HL-60 (cell line): Measurements from ENCODE around the gene ANGPTL2.

Experiments
- DNase-seq, 2 experiments: peaks; one replicate each; pipeline ENCODE4 v3.0.0-alpha.2; 2010 to 2020; ENCODE audit warnings: low read depth in 1 of 2, low spot score in 1 of 2
- H3K27ac ChIP-seq: fragments of 250-450 bp; sonication (Bioruptor Pico); replicated peaks from 2 replicates; pipeline ENCODE4 v1.5.1; 2020; ENCODE audit warnings: mild to moderate bottlenecking, moderate library complexity
- H3K27me3 ChIP-seq: fragments of 250-450 bp; sonication (Bioruptor Pico); 2 replicates; pipeline ENCODE4 v1.5.1; 2021; ENCODE audit warnings: mild to moderate bottlenecking, moderate library complexity; ENCODE audit not compliant: insufficient read depth, poor library complexity, severe bottlenecking
- H3K4me3 ChIP-seq: replicated peaks from 2 replicates; pipeline ENCODE4 v1.5.1; 2011; ENCODE audit warnings: mild to moderate bottlenecking, control low read depth, low read length; ENCODE audit not compliant: insufficient read depth
- GABPA ChIP-seq: IDR thresholded peaks from 2 replicates; pipeline ENCODE4 v1.6.1; 2012; ENCODE audit warnings: low read depth
- POLR2AphosphoS5 ChIP-seq: IDR thresholded peaks from 2 replicates; pipeline ENCODE4 v1.6.1; 2012; ENCODE audit warnings: low read depth
- REST ChIP-seq: IDR thresholded peaks from 2 replicates; pipeline ENCODE4 v1.6.1; 2012; ENCODE audit warnings: low read depth; ENCODE audit not compliant: insufficient replicate concordance
- SPI1 ChIP-seq: IDR thresholded peaks from 2 replicates; pipeline ENCODE4 v1.6.1; 2012; ENCODE audit warnings: low read depth, mild to moderate bottlenecking, borderline replicate concordance
- TF ChIP-seq, protein P1 (sequence below): IDR thresholded peaks from one replicate; pipeline ENCODE4 v1.5.1; 2011; ENCODE audit warnings: low read length, control low read depth, inconsistent platforms; ENCODE audit not compliant: insufficient read depth

Gene ANGPTL2

GRCh38 chr9:127096208-127096607 is 26.2 kb downstream of the ANGPTL2 start:
- TF ChIP-seq GABPA (no peak), REST (no peak), POLR2AphosphoS5 (no peak), SPI1 (no peak)
- TF ChIP-seq, protein P1, sequence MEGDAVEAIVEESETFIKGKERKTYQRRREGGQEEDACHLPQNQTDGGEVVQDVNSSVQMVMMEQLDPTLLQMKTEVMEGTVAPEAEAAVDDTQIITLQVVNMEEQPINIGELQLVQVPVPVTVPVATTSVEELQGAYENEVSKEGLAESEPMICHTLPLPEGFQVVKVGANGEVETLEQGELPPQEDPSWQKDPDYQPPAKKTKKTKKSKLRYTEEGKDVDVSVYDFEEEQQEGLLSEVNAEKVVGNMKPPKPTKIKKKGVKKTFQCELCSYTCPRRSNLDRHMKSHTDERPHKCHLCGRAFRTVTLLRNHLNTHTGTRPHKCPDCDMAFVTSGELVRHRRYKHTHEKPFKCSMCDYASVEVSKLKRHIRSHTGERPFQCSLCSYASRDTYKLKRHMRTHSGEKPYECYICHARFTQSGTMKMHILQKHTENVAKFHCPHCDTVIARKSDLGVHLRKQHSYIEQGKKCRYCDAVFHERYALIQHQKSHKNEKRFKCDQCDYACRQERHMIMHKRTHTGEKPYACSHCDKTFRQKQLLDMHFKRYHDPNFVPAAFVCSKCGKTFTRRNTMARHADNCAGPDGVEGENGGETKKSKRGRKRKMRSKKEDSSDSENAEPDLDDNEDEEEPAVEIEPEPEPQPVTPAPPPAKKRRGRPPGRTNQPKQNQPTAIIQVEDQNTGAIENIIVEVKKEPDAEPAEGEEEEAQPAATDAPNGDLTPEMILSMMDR: no peak
- DNase-seq: no peak

GRCh38 chr9:127095411-127095810 is 27.0 kb downstream of the ANGPTL2 start:
- H3K4me3 ChIP-seq: no peak overlapping the region
- H3K27ac ChIP-seq: no peak overlapping the region
- no peak for DNase-seq
- TF ChIP-seq GABPA (no peak), SPI1 (no peak), POLR2AphosphoS5 (no peak), REST (no peak)
- TF ChIP-seq, protein P1: no peak
- H3K27me3 ChIP-seq: peaks cover 11% of the 10 kb centered on the region

More at GRCh38 chr9:127096208-127096607, 26.2 kb downstream of the ANGPTL2 start:
- no peak overlapping the region for H3K4me3 ChIP-seq
- peaks cover 11% of the 10 kb centered on the region for H3K27me3 ChIP-seq
- H3K27ac ChIP-seq: no peak overlapping the region

DNA sequence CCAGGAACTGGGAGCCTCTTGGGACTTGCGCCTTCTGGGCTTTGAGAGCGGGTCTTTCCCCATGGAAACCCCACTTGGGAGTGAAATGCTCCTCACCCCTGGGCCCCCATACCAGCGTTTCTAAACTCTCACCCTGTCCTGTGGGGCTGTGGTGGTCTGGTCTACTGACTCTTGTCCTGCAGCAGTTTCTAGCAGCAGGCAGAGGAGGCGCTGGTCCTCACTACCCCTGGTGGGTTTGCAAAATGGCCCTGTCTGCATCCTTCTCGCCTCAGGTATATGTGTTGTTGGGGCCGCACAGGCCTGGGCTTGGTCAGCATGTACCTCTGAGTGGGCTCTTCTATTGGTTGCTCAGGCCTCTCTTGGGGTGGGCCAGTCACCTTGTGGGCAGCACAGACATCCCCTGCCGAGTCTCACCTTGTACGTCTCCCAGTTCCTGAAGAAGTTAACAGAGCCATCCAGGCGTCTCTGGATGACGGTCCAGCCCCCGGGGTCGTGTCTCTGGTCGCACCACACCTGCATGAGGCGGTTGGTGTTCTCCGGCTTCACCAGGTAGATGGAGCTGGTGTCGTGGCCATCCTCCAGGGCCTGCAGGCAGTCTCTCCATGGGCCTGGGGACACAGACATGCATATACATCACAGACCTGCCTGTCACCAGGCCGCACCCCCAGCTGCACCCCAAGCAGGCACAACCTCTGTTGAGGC is 29.0 kb downstream of the ANGPTL2 start:
- no peak for DNase-seq
- TF ChIP-seq, protein P1: no peak
- no peak for TF ChIP-seq SPI1
- TF ChIP-seq GABPA: no peak
- no peak for TF ChIP-seq POLR2AphosphoS5
- TF ChIP-seq REST: no peak
- Histone ChIP-seq H3K27ac (no peak overlapping the region), H3K4me3 (no peak overlapping the region), H3K27me3 (peaks cover 11% of the 10 kb centered on the region)
